Epidermal melanocyte (primary cell): Measurements from ENCODE around the gene SALL4.
A peak's percentile ranks its signal among the peaks of the same experiment; 100 is the strongest.
"Not testable (repeated sequence)": the region's sequence is repeated elsewhere in the genome, so short reads cannot be mapped to it uniquely, and the experiment has no call there.

Experiments used
- DNase-seq: peaks from one replicate; pipeline ENCODE4 v3.0.0; 2011; ENCODE audit warnings: low spot score; ENCODE audit not compliant: insufficient read length

SALL4 gene

GRCh38 chr20:51801823-51802123 lies 548 bp downstream of the SALL4 start:
- no peak for DNase-seq

- peak; percentile 54 for DNase-seq
Observed at GRCh38 chr20:51801122-51801822, 1.0 kb downstream of the SALL4 start.

- DNase-seq, result no peak
Observed at GRCh38 chr20:51800872-51801121, 1.5 kb downstream of the SALL4 start.

GRCh38 chr20:51800060-51800871 lies 2.1 kb downstream of the SALL4 start:
- DNase-seq, result peak; percentile 71

GRCh38 chr20:51799401-51799860 lies 2.9 kb downstream of the SALL4 start:
- DNase-seq, result no peak

GRCh38 chr20:51797357-51798025 lies 4.8 kb downstream of the SALL4 start:
- no peak for DNase-seq

GRCh38 chr20:51796340-51796739 lies 6.0 kb downstream of the SALL4 start:
- DNase-seq, result no peak

GRCh38 chr20:51792960-51793359 lies 9.4 kb downstream of the SALL4 start:
- no peak for DNase-seq

- DNase-seq, result no peak
Observed at GRCh38 chr20:51791626-51792025, 10.7 kb downstream of the SALL4 start.

- no peak for DNase-seq
Observed at GRCh38 chr20:51790256-51790655, 12.1 kb downstream of the SALL4 start.

GRCh38 chr20:51789434-51789833 lies 12.9 kb downstream of the SALL4 start:
- DNase-seq, result no peak

- DNase-seq, result no peak
Observed at GRCh38 chr20:51788822-51789221, 13.5 kb downstream of the SALL4 start.

GRCh38 chr20:51784299-51784698 lies 18.0 kb downstream of the SALL4 start:
- DNase-seq, result no peak

GRCh38 chr20:51778229-51778759 lies 24.0 kb downstream of the SALL4 start:
- not testable (repeated sequence) for DNase-seq

- DNase-seq, result no peak
Observed at GRCh38 chr20:51775241-51775640, 27.1 kb downstream of the SALL4 start.

GRCh38 chr20:51772236-51772635 lies 30.1 kb downstream of the SALL4 start:
- DNase-seq, result no peak

- DNase-seq, result no peak
Observed at GRCh38 chr20:51769976-51770615, 32.2 kb downstream of the SALL4 start.

GRCh38 chr20:51768759-51769517 lies 33.4 kb downstream of the SALL4 start:
- DNase-seq, result no peak

GRCh38 chr20:51767867-51768758 lies 34.2 kb downstream of the SALL4 start, which contains the start of gene ATP9A:
Gene ATP9A, minus strand, starts transcription at chr20:51768390. Its CDS starts 21 bp downstream, at chr20:51768369.
- peak; percentile 40 for DNase-seq
